Measurements from ENCODE around the gene BPIFB6.

Gene BPIFB6

GRCh38 chr20:33076662-33077372, 45.4 kb downstream of the BPIFB6 start:
- Histone ChIP-seq H3K27ac (ENCODE audit: low read depth in 2 of 2, low read length in 2 of 2) (no peak overlapping the region), H3K4me3 (ENCODE audit: low read length in 2 of 2) (no peak overlapping the region), H3K9me3 (ENCODE audit: control insufficient read depth in 2 of 2, low read length in 2 of 2) (no peaks in the 10 kb centered on the region), H3K9ac (ENCODE audit: low read depth in 1 of 2, low read length in 2 of 2) (no peak overlapping the region), H3K27me3 (ENCODE audit: control insufficient read depth in 2 of 2, insufficient read depth in 2 of 2, low read length in 2 of 2) (no peaks in the 10 kb centered on the region), H3K36me3 (ENCODE audit: control insufficient read depth in 2 of 2, insufficient read depth in 2 of 2, low read length in 2 of 2) (no peaks in the 10 kb centered on the region), H3K4me1 (ENCODE audit: control insufficient read depth in 2 of 2, insufficient read depth in 2 of 2, low read length in 2 of 2) (no peaks in the 10 kb centered on the region)

GRCh38 chr20:33079259-33079658, 47.8 kb downstream of the BPIFB6 start, which contains the start of gene BPIFB4:
Gene BPIFB4, plus strand, starts transcription at chr20:33079643. Its CDS starts 1,884 bp downstream, at chr20:33081527.
- Histone ChIP-seq H3K4me1 (ENCODE audit: control insufficient read depth in 2 of 2, insufficient read depth in 2 of 2, low read length in 2 of 2) (no peaks in the 10 kb centered on the region), H3K27me3 (ENCODE audit: control insufficient read depth in 2 of 2, insufficient read depth in 2 of 2, low read length in 2 of 2) (no peaks in the 10 kb centered on the region), H3K9ac (ENCODE audit: low read depth in 1 of 2, low read length in 2 of 2) (no peak within 1 kb of the TSS), H3K27ac (ENCODE audit: low read depth in 2 of 2, low read length in 2 of 2) (no peak within 1 kb of the TSS), H3K4me3 (ENCODE audit: low read length in 2 of 2) (no peak within 1 kb of the TSS), H3K36me3 (ENCODE audit: control insufficient read depth in 2 of 2, insufficient read depth in 2 of 2, low read length in 2 of 2) (no peaks in the 10 kb centered on the region), H3K9me3 (ENCODE audit: control insufficient read depth in 2 of 2, low read length in 2 of 2) (no peaks in the 10 kb centered on the region)

- no peak overlapping the region for H3K9ac ChIP-seq (ENCODE audit: low read depth in 1 of 2, low read length in 2 of 2)
Measured at GRCh38 chr20:33081411-33082154, 50.1 kb downstream of the BPIFB6 start.

DNA sequence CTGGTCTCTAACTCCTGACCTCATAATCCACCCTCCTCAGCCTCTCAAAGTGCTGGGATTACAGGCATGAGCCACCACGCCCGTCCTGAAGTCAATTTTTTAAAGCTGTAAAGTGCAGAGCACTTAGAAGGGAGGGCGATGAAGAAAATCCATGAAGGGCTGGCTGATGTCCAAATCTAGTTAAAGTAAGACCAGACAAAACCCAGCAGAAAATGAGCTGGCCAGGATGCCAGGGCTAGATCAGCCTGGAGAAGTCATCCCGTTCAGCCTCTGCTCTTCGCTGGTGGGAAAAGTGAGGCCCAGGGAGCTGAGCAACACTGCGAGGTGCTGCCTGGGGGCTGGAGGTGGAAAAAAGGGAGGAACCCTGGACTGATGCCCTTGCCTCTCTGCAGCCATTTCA, 51.1 kb downstream of the BPIFB6 start:
- Histone ChIP-seq H3K36me3 (ENCODE audit: control insufficient read depth in 2 of 2, insufficient read depth in 2 of 2, low read length in 2 of 2) (no peaks in the 10 kb centered on the region), H3K4me1 (ENCODE audit: control insufficient read depth in 2 of 2, insufficient read depth in 2 of 2, low read length in 2 of 2) (no peaks in the 10 kb centered on the region), H3K27ac (ENCODE audit: low read depth in 2 of 2, low read length in 2 of 2) (no peak overlapping the region), H3K4me3 (ENCODE audit: low read length in 2 of 2) (no peak overlapping the region), H3K9me3 (ENCODE audit: control insufficient read depth in 2 of 2, low read length in 2 of 2) (no peaks in the 10 kb centered on the region), H3K27me3 (ENCODE audit: control insufficient read depth in 2 of 2, insufficient read depth in 2 of 2, low read length in 2 of 2) (no peaks in the 10 kb centered on the region), H3K9ac (ENCODE audit: low read depth in 1 of 2, low read length in 2 of 2) (no peak overlapping the region)

More at GRCh38 chr20:33081411-33082154, 50.1 kb downstream of the BPIFB6 start:
- Histone ChIP-seq H3K9me3 (ENCODE audit: control insufficient read depth in 2 of 2, low read length in 2 of 2) (no peaks in the 10 kb centered on the region), H3K4me1 (ENCODE audit: control insufficient read depth in 2 of 2, insufficient read depth in 2 of 2, low read length in 2 of 2) (no peaks in the 10 kb centered on the region), H3K27me3 (ENCODE audit: control insufficient read depth in 2 of 2, insufficient read depth in 2 of 2, low read length in 2 of 2) (no peaks in the 10 kb centered on the region), H3K36me3 (ENCODE audit: control insufficient read depth in 2 of 2, insufficient read depth in 2 of 2, low read length in 2 of 2) (no peaks in the 10 kb centered on the region), H3K27ac (ENCODE audit: low read depth in 2 of 2, low read length in 2 of 2) (no peak overlapping the region), H3K4me3 (ENCODE audit: low read length in 2 of 2) (no peak overlapping the region)

- no peaks in the 10 kb centered on the region for H3K4me1 ChIP-seq (ENCODE audit: control insufficient read depth in 2 of 2, insufficient read depth in 2 of 2, low read length in 2 of 2)
- H3K27ac ChIP-seq (ENCODE audit: low read depth in 2 of 2, low read length in 2 of 2) = no peak overlapping the region
- no peaks in the 10 kb centered on the region for H3K9me3 ChIP-seq (ENCODE audit: control insufficient read depth in 2 of 2, low read length in 2 of 2)
- no peaks in the 10 kb centered on the region for H3K27me3 ChIP-seq (ENCODE audit: control insufficient read depth in 2 of 2, insufficient read depth in 2 of 2, low read length in 2 of 2)
- H3K4me3 ChIP-seq (ENCODE audit: low read length in 2 of 2) = no peak overlapping the region
- H3K36me3 ChIP-seq (ENCODE audit: control insufficient read depth in 2 of 2, insufficient read depth in 2 of 2, low read length in 2 of 2) = no peaks in the 10 kb centered on the region
- no peak overlapping the region for H3K9ac ChIP-seq (ENCODE audit: low read depth in 1 of 2, low read length in 2 of 2)
Measured at GRCh38 chr20:33083544-33084340, 52.3 kb downstream of the BPIFB6 start.

- Histone ChIP-seq H3K4me3 (ENCODE audit: low read length in 2 of 2) (no peak overlapping the region), H3K4me1 (ENCODE audit: control insufficient read depth in 2 of 2, insufficient read depth in 2 of 2, low read length in 2 of 2) (no peaks in the 10 kb centered on the region), H3K9ac (ENCODE audit: low read depth in 1 of 2, low read length in 2 of 2) (no peak overlapping the region), H3K27me3 (ENCODE audit: control insufficient read depth in 2 of 2, insufficient read depth in 2 of 2, low read length in 2 of 2) (no peaks in the 10 kb centered on the region), H3K9me3 (ENCODE audit: control insufficient read depth in 2 of 2, low read length in 2 of 2) (no peaks in the 10 kb centered on the region), H3K27ac (ENCODE audit: low read depth in 2 of 2, low read length in 2 of 2) (no peak overlapping the region), H3K36me3 (ENCODE audit: control insufficient read depth in 2 of 2, insufficient read depth in 2 of 2, low read length in 2 of 2) (no peaks in the 10 kb centered on the region)
Measured at GRCh38 chr20:33084722-33085121, 53.3 kb downstream of the BPIFB6 start.

DNA sequence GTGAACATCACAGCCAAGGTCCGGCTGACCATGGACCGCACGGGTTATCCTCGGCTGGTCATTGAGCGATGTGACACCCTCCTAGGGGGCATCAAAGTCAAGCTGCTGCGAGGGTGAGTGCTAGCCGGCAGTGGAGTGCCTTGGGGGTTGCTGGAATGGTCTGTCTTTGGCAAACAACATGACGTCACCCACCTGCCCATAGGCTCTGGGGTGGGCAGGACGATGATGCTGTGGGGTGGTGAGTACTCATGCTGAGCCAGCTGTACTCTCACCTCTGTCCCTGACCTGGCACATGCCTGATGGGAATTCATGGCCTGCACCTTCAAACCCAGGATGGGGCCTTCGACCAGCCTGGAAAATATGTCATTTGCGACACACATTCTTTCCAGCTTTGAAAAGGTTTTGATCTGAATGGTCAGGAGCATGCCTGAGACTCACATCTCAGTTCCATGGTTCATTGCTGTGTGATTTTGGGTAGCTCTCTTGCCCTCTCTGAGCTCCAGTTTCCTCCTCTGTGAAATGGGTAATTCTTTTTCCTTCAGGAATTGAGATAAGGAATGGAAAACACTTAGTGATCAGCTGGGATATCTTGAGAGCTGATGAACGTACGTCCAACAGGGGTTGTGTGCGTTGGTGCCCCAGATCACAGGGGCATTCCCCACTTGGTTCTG, 54.7 kb downstream of the BPIFB6 start:
- no peaks in the 10 kb centered on the region for H3K27me3 ChIP-seq (ENCODE audit: control insufficient read depth in 2 of 2, insufficient read depth in 2 of 2, low read length in 2 of 2)
- no peak overlapping the region for H3K27ac ChIP-seq (ENCODE audit: low read depth in 2 of 2, low read length in 2 of 2)
- no peak overlapping the region for H3K9ac ChIP-seq (ENCODE audit: low read depth in 1 of 2, low read length in 2 of 2)
- H3K36me3 ChIP-seq (ENCODE audit: control insufficient read depth in 2 of 2, insufficient read depth in 2 of 2, low read length in 2 of 2) = no peaks in the 10 kb centered on the region
- H3K9me3 ChIP-seq (ENCODE audit: control insufficient read depth in 2 of 2, low read length in 2 of 2) = no peaks in the 10 kb centered on the region
- H3K4me1 ChIP-seq (ENCODE audit: control insufficient read depth in 2 of 2, insufficient read depth in 2 of 2, low read length in 2 of 2) = no peaks in the 10 kb centered on the region
- H3K4me3 ChIP-seq (ENCODE audit: low read length in 2 of 2) = no peak overlapping the region

GRCh38 chr20:33091147-33091546, 59.7 kb downstream of the BPIFB6 start:
- no peak overlapping the region for H3K27ac ChIP-seq (ENCODE audit: low read depth in 2 of 2, low read length in 2 of 2)
- H3K9me3 ChIP-seq (ENCODE audit: control insufficient read depth in 2 of 2, low read length in 2 of 2) = no peaks in the 10 kb centered on the region
- H3K9ac ChIP-seq (ENCODE audit: low read depth in 1 of 2, low read length in 2 of 2) = no peak overlapping the region
- no peaks in the 10 kb centered on the region for H3K36me3 ChIP-seq (ENCODE audit: control insufficient read depth in 2 of 2, insufficient read depth in 2 of 2, low read length in 2 of 2)
- no peaks in the 10 kb centered on the region for H3K27me3 ChIP-seq (ENCODE audit: control insufficient read depth in 2 of 2, insufficient read depth in 2 of 2, low read length in 2 of 2)
- H3K4me3 ChIP-seq (ENCODE audit: low read length in 2 of 2) = no peak overlapping the region
- H3K4me1 ChIP-seq (ENCODE audit: control insufficient read depth in 2 of 2, insufficient read depth in 2 of 2, low read length in 2 of 2) = no peaks in the 10 kb centered on the region

DNA sequence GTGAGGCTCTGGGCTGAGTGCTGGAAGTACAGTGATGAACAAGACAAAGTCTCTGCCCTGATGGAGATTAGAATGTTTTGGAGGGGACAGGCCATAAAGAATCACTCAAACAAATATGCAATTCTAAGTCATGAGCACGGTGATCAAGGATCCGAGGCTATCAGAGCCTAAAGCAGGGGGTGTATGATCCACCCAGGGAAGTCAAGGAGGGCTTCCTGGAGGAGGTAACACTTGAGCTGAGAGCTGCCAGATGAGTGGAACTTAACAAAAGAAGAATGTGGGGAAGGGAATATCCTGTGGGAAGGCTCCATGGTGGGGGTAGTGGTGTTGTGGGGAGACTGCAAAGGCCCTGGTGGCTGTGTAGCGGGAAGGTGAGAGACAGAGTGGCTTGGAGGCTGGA, 60.2 kb downstream of the BPIFB6 start:
- H3K9ac ChIP-seq (ENCODE audit: low read depth in 1 of 2, low read length in 2 of 2) = no peak overlapping the region
- no peak overlapping the region for H3K4me3 ChIP-seq (ENCODE audit: low read length in 2 of 2)
- H3K27me3 ChIP-seq (ENCODE audit: control insufficient read depth in 2 of 2, insufficient read depth in 2 of 2, low read length in 2 of 2) = no peaks in the 10 kb centered on the region
- no peaks in the 10 kb centered on the region for H3K9me3 ChIP-seq (ENCODE audit: control insufficient read depth in 2 of 2, low read length in 2 of 2)
- H3K27ac ChIP-seq (ENCODE audit: low read depth in 2 of 2, low read length in 2 of 2) = no peak overlapping the region
- H3K4me1 ChIP-seq (ENCODE audit: control insufficient read depth in 2 of 2, insufficient read depth in 2 of 2, low read length in 2 of 2) = no peaks in the 10 kb centered on the region
- no peaks in the 10 kb centered on the region for H3K36me3 ChIP-seq (ENCODE audit: control insufficient read depth in 2 of 2, insufficient read depth in 2 of 2, low read length in 2 of 2)
